DMS53 treated with DMSO at 0.1 percent for 48 hours (cell line): ENCODE measurements around the gene NCOA5.
"Not testable (repeated sequence)": the region's sequence is repeated elsewhere in the genome, so short reads cannot be mapped to it uniquely, and the experiment has no call there.

Source experiments
- DNase-seq: peaks from one replicate; lab custom pipeline; 2025; ENCODE audit not compliant: unreplicated experiment; lab: John Stamatoyannopoulos, UW

The NCOA5 gene

DNA sequence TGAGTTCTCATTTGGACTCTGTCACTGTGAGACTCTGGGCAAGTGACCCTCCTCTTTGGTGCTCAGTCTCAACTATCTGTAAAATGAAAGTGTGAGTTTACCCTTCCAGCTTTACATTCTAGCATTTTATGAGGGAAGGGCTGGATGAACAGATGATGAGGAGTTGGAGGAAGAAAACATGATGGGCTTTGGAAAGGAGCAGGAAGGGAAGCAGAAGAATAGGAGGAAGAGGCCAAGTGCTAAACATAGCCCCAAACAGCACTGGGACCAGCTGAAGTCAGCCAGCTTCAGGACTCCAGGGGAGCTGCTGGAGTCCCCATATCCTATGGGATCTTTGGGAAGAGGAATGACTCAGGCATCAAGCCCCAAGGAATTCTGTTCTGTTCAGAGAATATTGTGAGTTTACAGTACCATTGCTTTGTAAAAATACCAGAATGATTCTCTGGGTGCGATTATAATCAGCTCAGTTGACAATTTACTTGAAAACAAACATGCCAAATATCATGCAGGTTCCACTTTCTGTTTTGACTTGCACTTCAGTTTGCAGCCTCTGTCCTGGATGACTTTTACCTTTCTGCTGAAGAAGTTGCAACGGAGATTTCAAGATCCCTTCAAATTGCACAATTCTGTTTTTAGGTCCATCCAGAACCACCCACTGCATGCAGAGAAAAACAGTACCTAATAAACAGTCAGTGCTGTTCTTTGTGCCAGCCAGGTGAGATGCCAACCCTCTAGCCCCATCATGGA, 31.6 kb upstream of the NCOA5 start:
- DNase-seq, result no peak

DNA sequence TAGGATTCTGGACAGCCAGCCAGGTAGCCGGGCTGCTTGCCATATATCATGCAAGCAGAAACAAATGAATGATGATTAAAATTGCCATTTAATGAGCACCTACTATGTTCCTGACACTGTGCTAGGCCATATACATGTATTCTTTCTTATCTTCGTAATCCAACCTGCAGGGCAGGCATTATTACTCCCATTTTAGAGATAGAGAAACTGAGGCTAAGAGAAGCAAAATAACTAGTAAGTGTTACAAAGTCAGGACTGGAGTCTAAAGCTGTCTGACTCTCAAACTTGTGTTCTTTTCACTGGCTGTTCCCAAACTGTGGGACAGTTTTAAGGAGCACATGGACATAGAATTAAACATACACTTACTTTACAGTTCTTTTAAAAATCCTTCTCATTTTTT, 30.4 kb upstream of the NCOA5 start:
- no peak for DNase-seq

DNA sequence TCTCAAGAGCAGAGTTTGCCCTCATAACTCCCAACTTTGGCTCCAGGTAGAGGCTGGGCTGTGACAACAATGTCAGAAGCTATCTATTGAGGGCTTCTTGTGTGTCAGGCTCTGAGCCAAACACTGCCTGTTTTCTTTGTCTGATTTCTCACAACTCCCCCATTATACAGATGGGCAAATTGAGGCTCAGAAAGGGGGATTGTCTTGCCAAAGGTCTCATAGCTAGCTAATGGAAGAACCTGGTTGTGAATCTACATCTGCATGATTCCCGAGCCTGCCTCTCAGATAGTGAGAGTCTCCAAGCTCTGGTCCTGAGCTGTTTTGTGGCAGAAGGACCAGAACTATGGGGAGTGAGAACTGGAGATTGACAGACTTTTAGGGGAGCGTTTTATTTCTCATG, 29.8 kb upstream of the NCOA5 start:
- no peak for DNase-seq

DNA sequence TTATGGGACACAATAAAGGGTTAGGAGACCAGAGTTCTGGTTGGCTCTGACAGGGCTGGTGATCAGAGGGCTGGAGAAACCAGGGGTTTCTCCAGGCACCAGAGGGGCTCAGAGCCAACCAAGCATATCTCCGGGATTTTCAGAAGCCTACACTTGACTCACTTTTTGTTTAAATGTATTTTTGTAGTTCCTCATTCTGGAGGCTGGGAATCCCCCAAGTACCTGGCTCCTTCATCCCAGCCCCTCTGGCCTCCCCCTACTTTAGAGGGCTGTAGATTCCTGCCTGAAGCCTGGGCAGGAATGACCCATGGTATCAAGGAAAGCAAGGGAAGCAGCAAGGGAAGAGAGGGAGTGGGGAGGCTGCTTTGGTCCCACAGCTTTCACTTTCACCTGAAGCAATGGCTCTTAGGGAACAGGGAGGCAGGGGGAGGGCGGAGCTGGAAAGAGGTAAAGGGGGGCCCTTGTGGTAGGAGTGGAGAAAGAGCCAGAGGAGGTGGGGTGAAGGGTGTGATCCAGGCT, 29.3 kb upstream of the NCOA5 start:
- no peak for DNase-seq

DNA sequence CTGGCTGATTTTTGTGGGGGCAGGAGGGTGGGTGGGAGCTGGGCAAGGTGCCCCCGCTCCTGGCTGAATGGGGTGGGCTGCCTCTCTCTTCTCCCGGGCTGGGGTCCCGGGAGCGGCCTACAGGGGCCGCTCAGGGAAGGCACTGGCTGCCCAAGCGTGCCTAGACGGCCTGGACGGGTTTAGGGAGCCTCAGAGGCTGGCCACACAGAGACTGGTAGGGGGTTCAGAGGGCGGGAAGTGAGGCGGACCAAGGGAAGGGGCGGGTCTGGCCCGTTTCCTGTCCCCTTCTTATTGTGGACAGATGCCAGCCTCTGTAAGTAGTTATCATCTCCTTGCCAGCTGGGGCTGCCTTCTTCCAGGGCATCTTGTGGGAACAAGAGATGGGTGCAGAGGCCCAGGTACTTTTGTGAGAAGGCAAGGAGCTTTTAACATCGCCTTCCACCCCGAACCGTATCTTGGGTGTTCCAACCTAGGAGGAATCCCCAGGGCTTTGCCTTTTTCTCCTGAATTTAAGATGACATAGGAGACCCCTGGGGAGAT, 28.8 kb upstream of the NCOA5 start:
- no peak for DNase-seq

DNA sequence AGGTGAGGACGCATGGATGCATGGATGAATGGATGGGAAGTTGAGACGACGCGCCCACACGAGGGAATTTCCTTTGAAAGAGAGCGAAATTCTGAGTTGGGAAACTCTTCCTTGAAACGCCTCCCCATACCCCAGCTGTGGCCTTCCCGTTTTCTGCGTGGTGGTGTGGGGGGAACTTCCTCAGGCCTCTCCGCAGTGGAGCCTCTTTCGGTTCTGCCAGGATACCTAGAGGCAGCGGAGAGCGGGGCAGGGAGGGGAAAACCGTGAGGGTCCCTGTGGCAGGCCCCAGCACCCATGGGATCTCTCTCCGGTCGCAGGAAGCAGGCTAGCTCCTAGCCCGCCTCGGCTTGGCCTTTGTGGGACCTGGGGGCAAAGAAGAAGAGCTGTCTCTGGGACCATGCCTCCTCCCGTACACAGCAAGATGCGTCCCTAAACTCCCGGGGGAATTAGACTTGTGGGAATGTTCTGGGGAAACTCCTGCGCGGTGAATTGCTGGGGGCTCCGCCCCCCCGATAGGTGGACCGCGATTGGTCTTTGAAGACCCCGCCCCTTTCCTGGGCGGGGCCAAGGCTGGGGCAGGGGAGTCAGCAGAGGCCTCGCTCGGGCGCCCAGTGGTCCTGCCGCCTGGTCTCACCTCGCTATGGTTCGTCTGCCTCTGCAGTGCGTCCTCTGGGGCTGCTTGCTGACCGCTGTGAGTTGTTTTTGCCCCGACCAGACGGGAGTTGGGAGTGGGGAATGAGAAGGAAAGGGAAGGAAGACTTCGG, 28.1 kb upstream of the NCOA5 start, which contains the start of gene CD40:
Gene CD40, plus strand, starts transcription at position 611 of the 764 bp plus-strand sequence. Its CDS starts 30 bp downstream, at position 641.
- peak; percentile 28 for DNase-seq

DNA sequence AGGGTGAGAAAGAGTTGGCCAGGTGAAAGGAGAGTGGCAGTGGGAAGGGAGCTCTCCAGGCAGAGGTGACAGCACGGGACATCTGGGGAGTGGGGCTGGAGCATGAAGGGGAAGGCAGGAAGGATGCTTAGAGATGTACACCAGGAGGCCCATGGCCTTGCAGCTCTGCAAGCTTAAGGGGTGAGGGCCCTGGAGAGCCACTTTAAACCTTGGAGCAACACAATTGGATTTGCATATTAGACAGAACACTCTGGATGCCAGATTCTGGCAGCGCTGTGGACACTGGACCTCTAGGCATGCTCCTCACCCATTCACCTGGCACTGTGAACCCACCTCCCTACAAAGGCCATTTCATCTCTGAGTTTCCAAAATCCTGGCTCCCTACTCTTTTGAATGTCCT, 24.7 kb upstream of the NCOA5 start:
- DNase-seq, result no peak

DNA sequence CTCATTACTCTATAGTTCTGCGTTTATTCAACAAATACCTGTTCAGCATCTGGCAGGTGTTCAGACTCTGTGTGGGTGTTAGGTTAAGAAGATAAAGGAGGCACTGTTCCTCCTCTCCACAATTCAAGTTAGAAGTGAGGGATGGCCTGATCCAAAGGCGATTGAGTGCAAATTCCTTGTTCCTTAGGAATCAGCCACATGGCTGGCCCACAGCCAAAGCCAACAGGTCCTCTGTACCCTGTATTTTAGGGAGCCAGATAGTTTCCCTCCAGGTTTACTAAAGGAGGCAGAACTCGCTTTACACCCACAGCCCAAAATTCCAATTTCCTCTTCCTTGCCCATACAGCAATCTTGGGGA, 23.3 kb upstream of the NCOA5 start:
- DNase-seq, result no peak

DNA sequence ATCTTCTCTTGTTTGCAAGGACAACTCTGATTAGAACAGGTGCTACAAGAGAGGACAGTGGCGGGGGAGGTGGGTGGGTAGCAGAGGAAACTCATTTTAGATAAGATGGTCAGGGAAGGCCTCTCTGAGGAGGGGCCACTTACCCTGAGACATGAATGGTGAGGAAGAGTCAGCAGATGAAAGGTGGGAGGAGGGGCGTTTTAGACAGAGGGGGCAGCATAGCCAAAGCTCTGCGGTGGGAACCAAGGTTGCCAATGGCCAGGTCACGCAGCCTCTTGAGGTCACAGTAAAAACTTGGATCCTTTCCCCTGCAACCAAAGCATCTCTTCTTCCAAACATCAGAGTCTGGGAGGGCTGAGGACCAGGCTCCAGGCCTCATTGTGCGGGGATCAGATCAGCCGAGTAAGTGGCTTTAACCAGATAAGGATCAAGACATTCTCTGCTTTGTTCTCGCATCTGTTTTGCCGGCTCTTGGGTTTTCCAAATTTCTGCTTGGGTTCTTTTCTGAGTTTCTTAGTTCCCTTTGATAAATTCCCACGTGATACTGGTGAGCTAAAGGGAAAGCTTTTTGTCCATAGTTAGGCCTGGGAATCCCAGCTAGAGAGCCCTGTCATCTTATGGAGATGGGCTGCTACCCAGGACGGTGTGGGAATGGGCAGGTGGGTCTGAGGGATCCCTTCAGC, 22.8 kb upstream of the NCOA5 start:
- no peak for DNase-seq

DNA sequence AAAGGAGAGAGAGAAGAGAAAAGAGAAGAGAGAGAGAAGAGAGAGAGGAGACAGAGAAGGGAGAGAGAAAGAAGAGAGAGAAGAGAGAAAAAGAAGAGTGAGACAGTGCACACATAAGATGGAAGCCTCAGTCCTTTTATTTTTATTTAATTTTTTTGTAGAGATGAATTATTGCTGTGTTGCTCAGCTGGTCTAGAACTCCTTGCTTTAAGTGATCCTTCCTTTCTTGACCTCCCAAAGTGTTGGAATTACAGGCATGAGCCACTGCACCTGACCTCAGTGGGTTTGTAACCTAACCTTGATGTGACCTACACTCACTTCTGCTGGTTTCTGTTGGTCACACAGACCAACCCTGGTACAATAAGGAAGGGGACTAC, 22.1 kb upstream of the NCOA5 start:
- no peak for DNase-seq

DNA sequence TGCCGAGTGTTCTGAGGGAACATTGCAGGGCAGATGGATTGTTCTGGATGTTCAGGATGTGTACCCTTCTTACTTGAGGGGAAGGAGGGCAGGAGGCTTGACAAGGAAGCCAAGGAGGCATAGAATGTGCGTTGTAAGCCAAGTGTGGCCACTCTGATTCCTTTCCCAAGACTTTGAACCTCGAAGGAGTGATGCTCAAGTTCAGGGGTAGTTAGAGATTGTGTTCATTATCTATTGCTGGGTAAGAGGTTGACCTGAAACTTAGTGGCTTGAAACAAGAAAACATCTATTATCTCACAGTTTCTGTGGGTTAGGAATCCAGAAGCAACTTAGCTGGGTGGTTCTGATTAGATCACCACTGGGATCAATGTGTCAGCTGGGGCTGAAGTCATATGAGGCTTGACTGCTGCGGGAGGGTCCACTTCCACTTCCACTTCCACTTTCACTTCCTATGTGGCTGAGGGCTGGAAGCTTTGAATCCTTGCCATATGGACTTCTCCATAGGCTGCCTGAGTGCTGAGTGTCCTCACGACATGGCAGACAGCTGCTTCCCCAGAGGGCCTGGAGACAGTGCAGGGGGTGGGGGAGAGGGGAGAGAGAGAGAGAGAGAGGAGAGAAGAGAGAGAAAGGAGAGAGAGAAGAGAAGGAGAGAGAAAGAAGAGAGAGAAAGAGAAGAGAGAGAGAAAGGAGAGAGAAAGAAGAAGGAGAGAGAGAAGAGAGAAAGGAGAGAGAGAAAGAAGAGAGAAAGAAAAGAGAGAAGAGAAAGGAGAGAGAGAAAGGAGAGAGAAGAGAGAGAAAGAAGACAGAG, 21.5 kb upstream of the NCOA5 start:
- DNase-seq, result no peak

DNA sequence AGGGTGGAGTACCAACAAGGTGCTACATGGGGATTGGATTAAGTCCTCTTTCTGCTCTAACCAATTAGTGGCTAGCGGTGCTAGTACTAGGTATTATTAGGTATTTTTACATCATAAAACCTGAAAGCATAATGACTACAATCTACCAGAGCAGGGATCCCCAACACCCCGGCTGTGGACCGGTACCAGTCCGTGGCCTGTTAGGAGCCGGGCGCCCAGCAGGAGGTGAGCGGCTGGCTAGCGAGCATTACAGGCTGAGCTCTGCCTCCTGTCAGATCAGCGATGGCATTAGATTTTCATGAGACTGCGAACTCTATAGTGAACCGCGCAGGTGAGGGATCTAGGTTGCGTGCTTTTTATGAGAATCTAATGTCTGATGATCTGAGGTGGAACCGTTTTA, 19.2 kb upstream of the NCOA5 start:
- no peak for DNase-seq

DNA sequence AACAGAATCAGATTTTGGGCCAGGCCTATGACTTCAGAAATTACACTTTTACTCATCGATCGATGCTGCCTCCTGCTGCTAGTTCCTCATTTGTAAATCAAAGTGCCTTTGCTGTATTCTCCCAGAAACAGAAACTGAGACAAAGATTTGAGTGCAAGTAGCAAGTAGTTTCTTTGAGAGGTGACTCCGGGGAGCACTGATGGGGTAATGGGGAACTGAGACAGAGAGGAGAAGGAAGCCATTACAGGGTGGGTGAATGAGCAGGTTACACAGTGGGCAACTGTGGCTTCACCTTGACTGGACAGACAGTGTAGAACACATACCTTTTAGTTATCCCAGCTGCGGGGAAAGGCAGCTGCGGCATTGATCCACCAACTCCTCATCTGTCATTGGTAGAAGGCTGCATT, 18.7 kb upstream of the NCOA5 start:
- DNase-seq, result no peak

DNA sequence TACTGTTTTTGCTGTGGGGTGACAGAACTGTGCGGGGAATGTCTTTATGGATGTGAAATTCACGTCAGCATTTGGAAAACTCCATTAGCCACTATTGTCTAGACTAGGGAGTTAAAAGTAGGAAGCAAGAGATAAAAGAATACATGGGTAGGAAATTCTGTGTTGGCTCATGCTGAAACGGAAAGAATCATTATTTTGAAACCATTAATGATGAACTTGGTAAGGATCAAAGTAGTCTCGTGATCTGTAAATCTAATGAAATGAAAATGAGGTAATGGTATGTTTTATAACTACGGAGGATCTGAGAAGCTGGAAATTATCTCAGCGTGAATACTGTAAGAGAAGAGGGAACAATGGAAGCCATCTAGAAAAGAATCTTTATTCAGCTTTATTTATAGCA, 17.3 kb upstream of the NCOA5 start:
- DNase-seq, result no peak

DNA sequence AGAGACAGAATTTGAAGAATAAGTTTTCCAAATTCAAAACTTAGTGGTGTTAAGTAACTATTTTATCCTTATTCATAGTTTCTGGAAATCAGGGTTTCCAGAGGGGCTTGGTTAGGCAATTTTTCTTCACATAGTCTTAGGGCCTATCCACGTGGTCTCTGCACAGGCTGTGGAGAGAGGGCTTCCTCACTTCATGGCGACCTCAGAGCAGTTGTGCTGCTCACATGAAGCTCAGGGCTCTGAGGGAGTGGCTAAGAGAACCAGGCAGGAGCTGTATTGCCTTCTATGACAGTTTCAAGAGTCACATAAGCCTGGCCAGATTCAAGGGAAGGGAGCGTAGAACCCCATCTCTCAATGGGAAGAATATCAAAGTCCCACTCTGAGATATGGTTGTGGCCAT, 14.5 kb upstream of the NCOA5 start:
- no peak for DNase-seq

DNA sequence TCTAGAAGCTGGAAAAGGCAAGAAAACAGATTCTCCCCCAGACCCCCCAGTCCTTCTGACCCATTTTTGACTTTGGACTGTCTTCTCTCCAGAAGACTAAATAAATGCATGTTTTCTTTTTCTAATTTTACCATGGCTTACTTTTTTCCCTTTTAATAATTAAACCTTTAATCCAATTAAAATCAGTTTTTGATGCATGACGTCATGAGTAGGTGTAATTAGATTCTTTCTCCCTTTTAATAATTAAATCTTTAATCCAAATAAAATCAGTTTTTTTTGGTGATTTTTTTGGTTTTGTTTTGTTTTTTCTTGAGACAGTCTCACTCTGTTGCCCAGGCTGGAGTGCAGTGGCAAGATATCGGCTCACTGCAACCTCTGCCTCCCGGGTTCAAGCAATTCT, 13.2 kb upstream of the NCOA5 start:
- no peak for DNase-seq

DNA sequence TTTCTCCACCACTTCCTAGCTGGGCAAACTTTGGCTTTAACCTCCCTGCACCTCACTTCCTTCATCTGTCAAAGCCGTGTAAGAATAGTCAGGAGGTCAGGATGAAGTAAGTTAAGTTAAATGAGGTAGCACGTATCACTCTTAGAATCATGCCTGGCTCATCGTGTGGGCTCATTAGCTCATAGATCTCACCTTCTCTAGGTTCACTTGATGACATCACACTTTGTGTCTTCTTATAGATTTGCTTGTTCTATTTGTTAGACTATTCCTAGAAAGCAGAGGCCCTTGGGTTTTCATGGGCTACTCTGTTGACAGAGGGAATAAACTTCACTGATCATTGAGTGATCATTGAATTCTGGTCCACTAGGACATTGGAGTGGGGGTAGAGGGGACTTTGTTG, 12.2 kb upstream of the NCOA5 start:
- DNase-seq, result no peak

DNA sequence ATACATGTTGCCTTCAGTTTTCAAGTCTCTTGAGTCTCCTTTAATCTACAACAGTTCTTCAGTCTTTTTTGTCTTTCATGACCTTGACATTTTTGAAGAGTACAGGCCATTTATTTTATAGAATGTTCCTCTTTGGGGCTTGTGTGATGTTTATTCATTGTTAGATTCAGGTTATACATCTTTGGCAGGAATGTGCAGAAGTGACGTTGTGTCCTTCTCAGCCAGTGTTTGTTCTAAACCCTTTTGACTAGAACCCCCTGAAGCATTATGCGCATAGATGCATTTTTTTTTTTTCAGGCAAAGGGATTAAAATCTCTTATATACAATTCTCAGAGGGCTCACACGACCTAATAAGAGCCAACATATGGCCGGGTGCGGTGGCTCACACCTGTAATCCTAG, 11.2 kb upstream of the NCOA5 start:
- no peak for DNase-seq

DNA sequence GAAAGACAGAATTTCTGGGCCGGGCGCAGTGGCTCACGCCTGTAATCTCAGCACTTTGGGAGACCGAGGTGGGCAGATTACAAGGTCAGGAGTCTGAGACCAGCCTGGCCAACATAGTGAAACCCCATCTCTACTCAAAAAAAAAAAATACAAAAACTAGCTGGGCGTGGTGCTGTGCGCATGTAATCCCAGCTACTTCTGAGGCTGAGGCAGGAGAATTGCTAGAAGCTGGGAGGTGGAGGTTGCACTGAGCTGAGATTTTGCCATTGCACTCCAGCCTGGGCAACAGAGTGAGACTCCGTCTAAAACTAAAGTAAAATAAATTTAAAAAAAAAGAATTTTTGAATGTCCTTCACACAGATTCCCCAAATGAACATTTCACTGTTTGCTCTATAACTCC, 10.7 kb upstream of the NCOA5 start:
- not testable (repeated sequence) for DNase-seq

DNA sequence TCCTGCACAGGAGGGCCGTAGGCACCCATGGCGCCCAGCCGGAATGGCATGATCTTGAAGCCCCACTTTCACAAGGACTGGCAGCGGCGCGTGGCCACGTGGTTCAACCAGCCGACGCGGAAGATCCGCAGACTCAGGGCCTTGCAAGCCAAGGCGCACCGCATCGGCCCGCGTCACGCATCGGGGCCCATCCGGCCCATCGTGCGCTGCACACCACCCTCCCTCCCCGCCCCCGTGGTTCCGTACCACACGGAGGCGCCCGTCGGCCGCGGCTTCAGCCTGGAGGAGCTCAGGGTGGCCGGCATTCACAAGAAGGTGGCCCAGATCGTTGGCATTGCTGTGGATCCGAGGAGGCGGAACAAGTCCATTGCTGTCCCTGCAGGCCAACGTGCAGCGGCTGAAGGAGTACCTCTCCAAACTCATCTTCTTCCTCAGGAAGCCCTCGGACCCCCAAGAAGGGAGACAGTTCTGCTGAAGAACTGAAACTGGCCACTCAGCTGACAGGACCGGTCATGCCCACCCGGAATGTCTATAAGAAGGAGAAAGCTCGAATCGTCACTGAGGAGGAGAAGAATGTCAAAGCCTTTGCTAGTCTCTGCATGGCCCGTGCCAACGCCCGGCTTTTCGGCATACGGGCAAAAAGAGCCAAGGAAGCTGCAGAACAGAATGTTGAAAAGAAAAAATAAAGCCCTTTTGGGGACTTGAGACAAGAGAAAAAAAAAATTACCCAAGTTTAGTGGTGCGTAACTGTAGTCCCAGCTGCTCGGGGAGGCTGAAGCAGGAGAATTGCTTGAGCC, 9.9 kb upstream of the NCOA5 start:
- no peak for DNase-seq
